ENCODE data around the gene CCDC18.

Gene CCDC18

GRCh38 chr1:93148001-93148400 is 32.5 kb upstream of the CCDC18 start:
- Histone ChIP-seq H3K4ac (ENCODE audit: low read length) (no peak overlapping the region), H2BK5ac (ENCODE audit: low read length) (no peak overlapping the region), H3K23ac (ENCODE audit: low read depth, low read length, poor library complexity) (no peak overlapping the region), H3K14ac (ENCODE audit: low read length) (no peak overlapping the region), H4K8ac (ENCODE audit: low read depth, low read length) (no peak overlapping the region), H3K4me3 (ENCODE audit: low read length in 2 of 2) (no peak overlapping the region), H2AFZ (ENCODE audit: low read length) (no peak overlapping the region), H3K27ac (replicated peaks; ENCODE audit: low read length) (no peak overlapping the region), H3K79me1 (ENCODE audit: low read depth, low read length) (no peaks in the 10 kb centered on the region), H3K9ac (ENCODE audit: low read depth, low read length, poor library complexity) (no peak overlapping the region), H3K18ac (ENCODE audit: low read length) (no peak overlapping the region), H3K27me3 (ENCODE audit: control insufficient read depth in 3 of 3, insufficient read depth in 3 of 3, low read depth in 1 of 3, low read length in 3 of 3) (no peaks in the 10 kb centered on the region), H3K9me3 (replicated peaks in 1 of 2; ENCODE audit: control insufficient read depth in 2 of 2, insufficient read depth in 1 of 2, low read depth in 1 of 2, low read length in 2 of 2) (no peaks in the 10 kb centered on the region), H3K4me1 (ENCODE audit: control insufficient read depth in 2 of 2, insufficient read depth in 1 of 2, low read depth in 1 of 2, low read length in 2 of 2) (no peaks in the 10 kb centered on the region), H3K36me3 (replicated peaks in 1 of 2; ENCODE audit: control insufficient read depth in 2 of 2, insufficient read depth in 2 of 2, low read length in 2 of 2) (peaks cover 0 to 55% of the 10 kb centered on the region in 2 donors), H2AK5ac (ENCODE audit: low read depth, low read length) (no peak overlapping the region), H2BK120ac (ENCODE audit: low read depth, low read length) (no peak overlapping the region), H4K91ac (ENCODE audit: low read depth, low read length, poor library complexity) (no peak overlapping the region), H3K4me2 (ENCODE audit: insufficient read depth, low read length, poor library complexity, severe bottlenecking) (no peak overlapping the region), H2BK15ac (ENCODE audit: low read length) (no peak overlapping the region), H2BK12ac (ENCODE audit: low read length) (no peak overlapping the region)
- no peak for DNase-seq (ENCODE audit: low spot score)
- no CpG with 5 or more reads among the region's 7 CpGs for WGBS, 2 donors (ENCODE audit: extremely low coverage in 2 of 2, insufficient read length in 2 of 2, insufficient replicate concordance in 1 of 2)

- Histone ChIP-seq H4K8ac (ENCODE audit: low read depth, low read length) (no peak overlapping the region), H3K36me3 (replicated peaks in 1 of 2; ENCODE audit: control insufficient read depth in 2 of 2, insufficient read depth in 2 of 2, low read length in 2 of 2) (peaks cover 2 to 79% of the 10 kb centered on the region in 2 donors), H3K4ac (ENCODE audit: low read length) (no peak overlapping the region), H2BK15ac (ENCODE audit: low read length) (no peak overlapping the region), H3K4me1 (ENCODE audit: control insufficient read depth in 2 of 2, insufficient read depth in 1 of 2, low read depth in 1 of 2, low read length in 2 of 2) (no peaks in the 10 kb centered on the region), H2BK120ac (ENCODE audit: low read depth, low read length) (no peak overlapping the region), H2BK5ac (ENCODE audit: low read length) (no peak overlapping the region), H3K14ac (ENCODE audit: low read length) (no peak overlapping the region), H3K79me1 (ENCODE audit: low read depth, low read length) (no peaks in the 10 kb centered on the region), H3K4me3 (ENCODE audit: low read length in 2 of 2) (no peak overlapping the region), H2BK12ac (ENCODE audit: low read length) (no peak overlapping the region), H3K9ac (ENCODE audit: low read depth, low read length, poor library complexity) (no peak overlapping the region), H4K91ac (ENCODE audit: low read depth, low read length, poor library complexity) (no peak overlapping the region), H3K23ac (ENCODE audit: low read depth, low read length, poor library complexity) (no peak overlapping the region), H2AFZ (ENCODE audit: low read length) (no peak overlapping the region), H2AK5ac (ENCODE audit: low read depth, low read length) (no peak overlapping the region), H3K18ac (ENCODE audit: low read length) (no peak overlapping the region), H3K27me3 (ENCODE audit: control insufficient read depth in 3 of 3, insufficient read depth in 3 of 3, low read depth in 1 of 3, low read length in 3 of 3) (no peaks in the 10 kb centered on the region), H3K27ac (replicated peaks; ENCODE audit: low read length) (no peak overlapping the region), H3K9me3 (replicated peaks in 1 of 2; ENCODE audit: control insufficient read depth in 2 of 2, insufficient read depth in 1 of 2, low read depth in 1 of 2, low read length in 2 of 2) (no peaks in the 10 kb centered on the region), H3K4me2 (ENCODE audit: insufficient read depth, low read length, poor library complexity, severe bottlenecking) (no peak overlapping the region)
- WGBS, 2 donors (ENCODE audit: extremely low coverage in 2 of 2, insufficient read length in 2 of 2, insufficient replicate concordance in 1 of 2): no CpG with 5 or more reads among the region's 1 CpG
- no peak for DNase-seq (ENCODE audit: low spot score)
Measured at GRCh38 chr1:93150729-93151128, 29.8 kb upstream of the CCDC18 start.

GRCh38 chr1:93151474-93151873 is 29.1 kb upstream of the CCDC18 start:
- Histone ChIP-seq H3K4me1 (ENCODE audit: control insufficient read depth in 2 of 2, insufficient read depth in 1 of 2, low read depth in 1 of 2, low read length in 2 of 2) (no peaks in the 10 kb centered on the region), H2BK12ac (ENCODE audit: low read length) (no peak overlapping the region), H3K9me3 (replicated peaks in 1 of 2; ENCODE audit: control insufficient read depth in 2 of 2, insufficient read depth in 1 of 2, low read depth in 1 of 2, low read length in 2 of 2) (no peaks in the 10 kb centered on the region), H2BK5ac (ENCODE audit: low read length) (no peak overlapping the region), H3K23ac (ENCODE audit: low read depth, low read length, poor library complexity) (no peak overlapping the region), H3K18ac (ENCODE audit: low read length) (no peak overlapping the region), H3K27me3 (ENCODE audit: control insufficient read depth in 3 of 3, insufficient read depth in 3 of 3, low read depth in 1 of 3, low read length in 3 of 3) (no peaks in the 10 kb centered on the region), H3K27ac (replicated peaks; ENCODE audit: low read length) (no peak overlapping the region), H3K14ac (ENCODE audit: low read length) (no peak overlapping the region), H3K79me1 (ENCODE audit: low read depth, low read length) (no peaks in the 10 kb centered on the region), H3K9ac (ENCODE audit: low read depth, low read length, poor library complexity) (no peak overlapping the region), H2BK15ac (ENCODE audit: low read length) (no peak overlapping the region), H2AFZ (ENCODE audit: low read length) (no peak overlapping the region), H4K91ac (ENCODE audit: low read depth, low read length, poor library complexity) (no peak overlapping the region), H4K8ac (ENCODE audit: low read depth, low read length) (no peak overlapping the region), H2BK120ac (ENCODE audit: low read depth, low read length) (no peak overlapping the region), H3K4ac (ENCODE audit: low read length) (no peak overlapping the region), H3K4me3 (ENCODE audit: low read length in 2 of 2) (no peak overlapping the region), H2AK5ac (ENCODE audit: low read depth, low read length) (no peak overlapping the region), H3K36me3 (replicated peaks in 1 of 2; ENCODE audit: control insufficient read depth in 2 of 2, insufficient read depth in 2 of 2, low read length in 2 of 2) (peaks cover 2 to 86% of the 10 kb centered on the region in 2 donors), H3K4me2 (ENCODE audit: insufficient read depth, low read length, poor library complexity, severe bottlenecking) (no peak overlapping the region)
- no peak for DNase-seq (ENCODE audit: low spot score)

GRCh38 chr1:93152835-93153234 is 27.7 kb upstream of the CCDC18 start:
- Histone ChIP-seq H4K8ac (ENCODE audit: low read depth, low read length) (no peak overlapping the region), H2BK5ac (ENCODE audit: low read length) (no peak overlapping the region), H2BK120ac (ENCODE audit: low read depth, low read length) (no peak overlapping the region), H2AK5ac (ENCODE audit: low read depth, low read length) (no peak overlapping the region), H2BK12ac (ENCODE audit: low read length) (no peak overlapping the region), H2BK15ac (ENCODE audit: low read length) (no peak overlapping the region), H3K4me2 (ENCODE audit: insufficient read depth, low read length, poor library complexity, severe bottlenecking) (no peak overlapping the region), H3K14ac (ENCODE audit: low read length) (no peak overlapping the region), H3K4me1 (ENCODE audit: control insufficient read depth in 2 of 2, insufficient read depth in 1 of 2, low read depth in 1 of 2, low read length in 2 of 2) (no peaks in the 10 kb centered on the region), H3K23ac (ENCODE audit: low read depth, low read length, poor library complexity) (no peak overlapping the region), H3K4me3 (ENCODE audit: low read length in 2 of 2) (no peak overlapping the region), H4K91ac (ENCODE audit: low read depth, low read length, poor library complexity) (no peak overlapping the region), H3K4ac (ENCODE audit: low read length) (no peak overlapping the region), H3K18ac (ENCODE audit: low read length) (no peak overlapping the region), H3K9me3 (replicated peaks in 1 of 2; ENCODE audit: control insufficient read depth in 2 of 2, insufficient read depth in 1 of 2, low read depth in 1 of 2, low read length in 2 of 2) (no peaks in the 10 kb centered on the region), H3K27me3 (ENCODE audit: control insufficient read depth in 3 of 3, insufficient read depth in 3 of 3, low read depth in 1 of 3, low read length in 3 of 3) (no peaks in the 10 kb centered on the region), H2AFZ (ENCODE audit: low read length) (no peak overlapping the region), H3K79me1 (ENCODE audit: low read depth, low read length) (no peaks in the 10 kb centered on the region), H3K36me3 (replicated peaks in 1 of 2; ENCODE audit: control insufficient read depth in 2 of 2, insufficient read depth in 2 of 2, low read length in 2 of 2) (peaks cover 2 to 96% of the 10 kb centered on the region in 2 donors), H3K9ac (ENCODE audit: low read depth, low read length, poor library complexity) (no peak overlapping the region), H3K27ac (replicated peaks; ENCODE audit: low read length) (no peak overlapping the region)
- DNase-seq (ENCODE audit: low spot score): no peak
- no CpG with 5 or more reads among the region's 2 CpGs for WGBS, 2 donors (ENCODE audit: extremely low coverage in 2 of 2, insufficient read length in 2 of 2, insufficient replicate concordance in 1 of 2)
